Smooth muscle cell of the brain vasculature (primary cell): ENCODE results near the gene GALNT10.

Source experiments
- DNase-seq: peaks from one replicate; pipeline ENCODE4 v3.0.0-alpha.2; 2012; ENCODE audit warnings: low read depth, low spot score

GALNT10 gene

GRCh38 chr5:154374264-154374663 is 183.7 kb downstream of the GALNT10 start:
- no peak for DNase-seq

- no peak for DNase-seq
These were observed 184.9 kb downstream of the GALNT10 start for GRCh38 chr5:154375329-154376008.

DNA sequence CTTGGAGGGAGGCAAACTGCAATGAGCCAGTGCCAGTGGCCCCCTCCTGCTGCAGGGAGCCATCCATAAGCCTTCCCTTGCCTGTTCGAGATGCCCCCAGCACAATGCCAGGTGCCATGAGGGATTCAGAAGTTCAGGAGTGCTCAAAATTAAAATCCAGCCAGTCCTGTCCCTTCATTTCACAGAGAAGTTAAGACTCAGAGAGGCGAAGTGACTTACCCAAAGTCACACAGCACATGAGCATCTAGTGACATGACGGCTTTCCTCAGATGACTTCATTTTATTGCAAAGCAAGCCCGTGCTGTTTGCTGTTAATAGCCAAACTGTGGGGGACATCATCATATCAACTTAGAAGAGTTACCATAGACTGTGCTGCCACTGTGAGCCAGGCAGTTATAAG is 185.9 kb downstream of the GALNT10 start:
- DNase-seq: no peak

GRCh38 chr5:154377754-154378533 is 187.4 kb downstream of the GALNT10 start:
- DNase-seq: no peak

DNA sequence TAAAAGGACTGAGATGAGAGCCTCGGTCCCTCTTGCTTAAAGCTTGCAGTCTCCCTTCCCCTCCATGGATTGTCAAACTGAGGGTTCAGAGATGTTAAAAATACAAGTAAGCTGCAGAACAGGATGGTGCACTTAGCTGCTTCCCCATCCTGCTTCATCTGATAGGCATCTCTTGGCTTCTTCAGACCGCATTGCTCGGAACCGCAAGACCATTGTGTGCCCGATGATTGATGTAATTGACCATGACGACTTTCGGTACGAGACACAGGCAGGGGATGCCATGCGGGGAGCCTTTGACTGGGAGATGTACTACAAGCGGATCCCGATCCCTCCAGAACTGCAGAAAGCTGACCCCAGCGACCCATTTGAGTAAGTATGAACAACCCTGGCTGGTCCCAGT is 189.7 kb downstream of the GALNT10 start:
- DNase-seq: no peak

- no peak for DNase-seq
These were observed 194.1 kb downstream of the GALNT10 start for GRCh38 chr5:154384480-154385235.

DNA sequence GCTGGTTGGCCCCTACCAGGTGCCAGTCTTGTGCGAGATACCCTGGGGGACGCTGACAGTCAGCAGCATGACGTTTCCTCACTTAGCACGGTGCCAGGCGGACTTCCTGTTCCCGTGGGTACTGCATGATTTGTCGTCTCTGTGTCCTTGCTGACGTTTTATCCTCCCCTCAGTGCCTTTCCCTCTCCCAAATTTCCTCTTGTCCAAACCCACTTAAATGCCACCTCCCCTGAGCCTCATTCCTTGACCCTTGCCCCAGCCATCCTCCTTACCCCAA is 194.6 kb downstream of the GALNT10 start:
- DNase-seq: no peak

- no peak for DNase-seq
These were observed 196.6 kb downstream of the GALNT10 start for GRCh38 chr5:154386952-154387629.

- DNase-seq: no peak
These were observed 198.3 kb downstream of the GALNT10 start for GRCh38 chr5:154388842-154389241.

- peak; percentile 28 for DNase-seq
These were observed 199.6 kb downstream of the GALNT10 start for GRCh38 chr5:154390096-154390495.

GRCh38 chr5:154390746-154391359 is 200.3 kb downstream of the GALNT10 start:
- DNase-seq: no peak

GRCh38 chr5:154391788-154392187 is 201.3 kb downstream of the GALNT10 start:
- no peak for DNase-seq

GRCh38 chr5:154393850-154394249 is 203.3 kb downstream of the GALNT10 start:
- DNase-seq: no peak

DNA sequence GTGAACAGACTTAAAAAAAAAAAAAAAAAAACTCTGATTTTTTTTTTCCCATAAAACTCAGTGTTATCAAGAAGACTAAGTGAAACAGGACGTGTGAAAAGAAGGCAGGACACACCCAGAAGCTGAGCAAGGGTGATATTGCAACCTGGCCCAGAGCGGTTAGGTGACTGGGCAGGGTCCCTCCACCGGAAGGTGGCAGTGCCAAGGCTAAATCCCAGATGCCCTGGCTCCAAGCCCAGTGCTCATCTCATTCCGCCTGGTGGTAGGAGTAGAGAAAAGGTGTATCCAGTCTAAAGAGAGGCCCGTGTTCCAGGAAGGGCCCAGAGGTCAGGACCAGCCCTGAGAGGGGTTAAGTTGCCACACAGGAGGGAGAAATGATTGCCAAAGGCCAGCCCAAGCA is 203.8 kb downstream of the GALNT10 start:
- DNase-seq: no peak

DNA sequence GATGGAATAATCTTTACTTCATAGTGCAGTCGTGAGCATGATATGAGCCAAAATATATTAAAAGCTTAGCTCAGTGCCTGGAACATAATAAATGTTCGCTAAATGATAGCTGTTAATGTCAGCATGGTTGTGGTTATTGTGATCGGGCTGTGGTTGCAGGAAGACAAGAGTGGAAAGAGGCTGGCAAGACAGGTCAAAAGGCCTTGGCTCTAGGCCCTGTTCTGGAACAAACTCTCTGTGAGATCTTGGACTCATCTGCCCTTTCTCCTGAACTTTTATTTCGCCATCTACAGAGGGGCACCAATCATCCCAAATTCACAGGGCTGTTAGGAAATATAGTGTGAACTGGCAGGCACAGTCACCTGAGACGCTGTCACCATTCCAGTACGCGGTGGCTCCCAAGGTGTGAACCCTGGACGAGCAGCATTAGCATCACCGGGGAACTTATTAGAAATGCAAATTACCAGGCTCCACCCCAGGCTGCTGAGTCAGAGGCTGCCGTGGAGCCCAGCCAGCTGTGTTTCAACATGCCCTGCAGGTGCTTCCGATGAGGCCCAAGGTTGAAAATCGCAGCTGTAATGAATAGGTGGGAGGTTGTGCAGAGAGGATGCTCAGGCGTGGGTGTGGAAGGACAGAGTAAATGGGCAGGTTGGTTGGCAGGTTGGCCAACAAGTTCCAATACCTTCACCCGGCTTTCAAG is 205.0 kb downstream of the GALNT10 start:
- DNase-seq: no peak

GRCh38 chr5:154396128-154396527 is 205.6 kb downstream of the GALNT10 start:
- DNase-seq: no peak

GRCh38 chr5:154397652-154398406 is 207.3 kb downstream of the GALNT10 start:
- no peak for DNase-seq

DNA sequence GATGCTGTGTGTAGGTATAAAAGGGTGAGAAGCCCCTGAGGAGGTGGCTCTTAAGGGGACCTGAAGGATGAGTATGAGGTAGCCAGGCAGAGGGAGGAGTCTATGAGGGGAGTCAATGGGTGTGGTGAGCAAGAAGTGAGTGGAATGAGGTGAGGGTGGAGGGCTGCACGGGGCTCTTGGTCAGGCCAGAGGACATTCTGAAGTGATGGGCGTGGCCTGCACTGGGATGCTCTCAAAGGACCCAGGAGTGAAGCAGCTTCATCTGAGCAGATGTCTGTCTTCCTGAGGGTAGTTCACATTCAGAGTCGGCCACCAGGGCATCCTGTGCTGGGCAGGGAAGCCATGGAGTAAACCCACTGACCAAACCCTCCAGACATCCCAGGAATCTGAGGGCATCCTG is 210.1 kb downstream of the GALNT10 start:
- no peak for DNase-seq

DNA sequence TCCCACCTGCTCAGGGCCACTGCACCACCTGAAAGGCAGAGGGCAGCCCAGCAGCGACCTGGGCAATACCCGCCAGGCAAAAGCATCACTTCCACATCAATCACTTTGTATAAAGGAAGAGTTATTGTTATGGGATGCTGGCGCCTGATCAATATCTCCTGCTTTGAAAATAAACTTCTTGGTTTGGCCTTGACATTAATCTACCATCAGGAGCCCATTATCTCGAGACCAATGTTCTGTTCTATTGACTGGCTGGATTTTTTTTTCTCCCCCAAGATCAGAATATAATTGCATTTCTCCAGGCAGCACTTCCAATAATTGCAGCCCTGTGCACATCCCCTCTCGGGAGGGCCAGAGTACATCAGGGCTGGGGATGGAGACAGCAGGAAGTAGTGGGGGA is 210.8 kb downstream of the GALNT10 start:
- DNase-seq: no peak

GRCh38 chr5:154401931-154402330 is 211.4 kb downstream of the GALNT10 start:
- DNase-seq: no peak
